NCI-H748 (cell line): ENCODE results near the gene CSTB.
"Not testable (repeated sequence)": the region's sequence is repeated elsewhere in the genome, so short reads cannot be mapped to it uniquely, and the experiment has no call there.

Source experiments
- DNase-seq: peaks from one replicate; lab custom pipeline; 2025; ENCODE audit not compliant: unreplicated experiment; lab: John Stamatoyannopoulos, UW

Gene CSTB, protein sequence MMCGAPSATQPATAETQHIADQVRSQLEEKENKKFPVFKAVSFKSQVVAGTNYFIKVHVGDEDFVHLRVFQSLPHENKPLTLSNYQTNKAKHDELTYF

DNA sequence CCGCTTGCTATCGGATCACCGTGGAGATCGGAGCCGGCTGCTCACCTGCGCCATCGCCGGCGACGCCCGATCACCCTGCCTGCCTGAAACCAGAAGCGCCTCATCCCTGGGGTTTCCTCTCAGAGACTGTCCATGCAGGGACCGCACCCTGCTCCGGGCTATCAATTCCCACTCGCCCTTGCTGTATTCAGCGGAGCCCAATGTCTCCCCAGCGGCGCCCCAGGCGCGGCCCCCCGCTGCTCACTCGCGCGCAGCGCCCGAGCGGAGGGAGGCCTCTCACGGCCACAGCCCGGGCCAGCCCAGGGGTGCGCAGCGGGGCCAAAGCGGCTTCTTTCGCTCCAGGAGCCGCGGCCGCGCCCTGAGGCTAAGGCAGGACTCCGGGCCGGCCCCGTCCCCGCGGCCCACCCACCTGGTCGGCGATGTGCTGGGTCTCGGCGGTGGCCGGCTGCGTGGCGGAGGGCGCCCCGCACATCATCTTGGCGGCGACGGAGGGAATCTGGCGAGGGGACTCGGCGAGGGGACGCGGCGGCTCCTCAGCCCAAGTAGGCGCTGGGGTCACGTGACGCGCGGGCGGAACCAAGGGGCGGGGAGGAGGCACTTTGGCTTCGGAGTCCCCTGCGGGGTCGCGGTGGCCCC, at the start of gene CSTB:
Gene CSTB (minus strand): TSS at position 514 of the 636 bp plus-strand sequence. CDS start 39 bp downstream, at position 475.
- DNase-seq, result peak; percentile 77

DNA sequence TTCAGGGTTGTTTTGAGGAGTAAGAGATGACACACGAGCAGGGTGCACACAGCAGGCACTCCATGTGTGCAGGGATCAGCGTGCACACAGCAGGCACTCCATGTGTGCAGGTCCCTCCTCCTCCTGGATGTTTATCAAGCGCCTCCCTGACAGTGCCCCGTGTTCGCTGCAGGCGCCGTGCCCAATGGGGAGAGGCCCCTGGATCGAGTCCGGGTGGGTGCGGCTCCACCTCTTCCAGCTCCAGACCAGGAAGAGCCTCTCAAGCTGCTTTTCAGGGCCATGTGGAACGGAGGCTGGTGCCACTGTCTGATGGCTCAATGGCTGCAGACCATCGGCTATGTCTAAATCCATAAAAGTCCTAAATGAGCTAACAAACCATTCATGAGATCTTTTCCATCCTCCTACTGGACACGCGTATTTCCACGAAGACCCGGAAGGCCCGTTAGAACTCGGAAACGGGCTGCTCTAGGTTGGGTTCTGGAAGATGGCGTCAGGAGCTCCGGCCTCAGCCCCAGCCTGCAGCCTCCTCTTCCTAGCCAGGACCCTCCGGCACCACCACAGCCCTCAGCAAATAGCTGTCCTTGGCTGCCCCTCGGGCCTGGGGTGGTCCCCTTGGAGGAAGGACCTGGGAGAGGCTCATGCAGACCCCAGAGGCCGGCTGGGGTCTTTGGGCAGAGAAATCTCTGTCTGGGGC, 49.3 kb upstream of the CSTB start:
- DNase-seq, result no peak

DNA sequence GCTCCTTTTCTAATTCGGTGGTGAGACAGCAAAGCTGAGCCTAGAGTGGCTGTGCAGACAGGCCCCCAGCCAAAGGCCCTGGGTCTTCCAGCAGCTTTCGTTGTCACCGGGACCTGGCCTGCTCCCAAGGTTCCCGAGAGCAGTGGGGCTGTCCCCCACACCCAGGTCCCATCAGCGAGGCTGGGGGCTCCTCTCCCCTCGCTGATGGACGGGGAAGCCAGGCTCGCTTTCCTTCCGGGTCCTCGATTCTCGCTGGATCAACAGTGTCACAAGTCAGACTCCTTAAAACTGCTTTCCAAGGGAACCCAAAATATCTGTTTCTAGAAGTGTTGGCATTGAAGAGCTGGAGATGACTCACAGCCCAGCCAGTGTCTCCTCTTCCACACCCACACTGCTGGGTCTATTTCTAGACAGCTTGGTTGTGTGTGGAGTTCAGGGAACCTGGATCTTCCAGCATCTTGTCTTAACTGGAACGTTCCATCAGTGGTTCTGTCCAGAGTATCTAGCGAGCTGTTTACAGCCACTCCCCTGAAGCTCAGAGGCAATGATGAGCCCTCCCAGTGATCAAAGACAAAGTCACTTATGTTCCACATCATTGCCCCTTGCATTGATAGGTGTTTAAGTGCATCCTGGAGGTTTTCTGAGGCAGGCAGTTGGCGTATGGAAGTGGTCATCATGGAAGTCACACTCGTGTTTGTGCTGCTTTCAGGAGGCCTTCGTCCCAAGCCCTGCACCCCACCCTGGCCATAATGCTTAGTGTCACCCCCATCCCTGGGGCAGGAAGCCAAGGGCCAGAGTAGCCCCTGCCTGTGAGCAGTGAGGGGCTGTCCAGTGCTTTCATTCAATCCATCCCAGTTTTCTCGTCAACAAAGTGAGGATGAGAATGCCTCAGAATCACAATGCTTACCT, 48.5 kb upstream of the CSTB start:
- DNase-seq, result no peak

DNA sequence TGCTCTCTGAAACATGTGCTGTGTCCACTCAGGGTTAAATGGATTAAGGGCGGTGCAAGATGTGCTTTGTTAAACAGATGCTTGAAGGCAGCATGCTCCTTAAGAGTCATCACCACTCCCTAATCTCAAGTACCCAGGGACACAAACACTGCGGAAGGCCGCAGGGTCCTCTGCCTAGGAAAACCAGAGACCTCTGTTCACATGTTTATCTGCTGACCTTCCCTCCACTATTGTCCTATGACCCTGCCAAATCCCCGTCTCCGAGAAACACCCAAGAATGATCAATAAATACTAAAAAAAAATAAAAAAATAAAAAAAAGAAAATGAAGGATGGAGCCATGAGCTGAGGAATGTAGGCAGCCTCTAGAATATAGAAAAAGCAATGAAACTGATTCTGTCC, 46.6 kb upstream of the CSTB start:
- not testable (repeated sequence) for DNase-seq

DNA sequence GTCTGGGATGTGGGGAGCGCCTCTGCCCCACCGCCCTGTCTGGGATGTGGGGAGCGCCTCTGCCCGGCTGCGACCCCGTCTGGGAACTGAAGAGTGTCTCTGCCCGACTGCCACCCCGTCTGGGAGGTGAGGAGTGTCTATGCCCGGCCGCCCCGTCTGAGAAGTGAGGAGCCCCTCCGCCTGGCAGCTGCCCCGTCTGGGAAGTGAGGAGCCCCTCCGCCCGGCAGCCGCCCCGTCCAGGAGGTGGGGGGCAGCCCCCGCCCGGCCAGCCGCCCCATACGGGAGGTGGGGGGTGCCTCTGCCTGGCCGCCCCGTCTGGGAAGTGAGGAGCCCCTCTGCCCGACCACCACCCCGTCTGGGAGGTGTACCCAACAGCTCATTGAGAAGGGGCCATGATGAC, 46.1 kb upstream of the CSTB start:
- not testable (repeated sequence) for DNase-seq

DNA sequence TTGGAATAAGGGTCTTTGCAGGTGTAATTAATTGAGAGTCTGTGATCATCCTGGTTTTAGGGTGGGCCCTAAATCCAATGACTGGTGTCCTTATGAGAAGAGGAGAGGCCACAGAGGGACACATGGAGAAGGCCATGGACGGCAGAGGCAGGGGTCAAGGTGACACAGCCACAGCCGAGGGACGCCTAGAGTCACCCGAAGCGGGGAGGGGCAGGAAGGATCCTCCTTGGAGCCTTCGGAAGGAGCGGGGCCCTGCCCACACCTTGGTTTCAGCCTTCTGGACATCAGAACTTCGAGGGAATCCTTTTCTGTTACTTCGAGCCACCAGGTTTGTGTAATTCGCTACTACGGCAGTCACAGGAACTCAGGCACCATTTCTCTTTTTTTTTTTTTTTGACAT, 44.4 kb upstream of the CSTB start:
- no peak for DNase-seq

DNA sequence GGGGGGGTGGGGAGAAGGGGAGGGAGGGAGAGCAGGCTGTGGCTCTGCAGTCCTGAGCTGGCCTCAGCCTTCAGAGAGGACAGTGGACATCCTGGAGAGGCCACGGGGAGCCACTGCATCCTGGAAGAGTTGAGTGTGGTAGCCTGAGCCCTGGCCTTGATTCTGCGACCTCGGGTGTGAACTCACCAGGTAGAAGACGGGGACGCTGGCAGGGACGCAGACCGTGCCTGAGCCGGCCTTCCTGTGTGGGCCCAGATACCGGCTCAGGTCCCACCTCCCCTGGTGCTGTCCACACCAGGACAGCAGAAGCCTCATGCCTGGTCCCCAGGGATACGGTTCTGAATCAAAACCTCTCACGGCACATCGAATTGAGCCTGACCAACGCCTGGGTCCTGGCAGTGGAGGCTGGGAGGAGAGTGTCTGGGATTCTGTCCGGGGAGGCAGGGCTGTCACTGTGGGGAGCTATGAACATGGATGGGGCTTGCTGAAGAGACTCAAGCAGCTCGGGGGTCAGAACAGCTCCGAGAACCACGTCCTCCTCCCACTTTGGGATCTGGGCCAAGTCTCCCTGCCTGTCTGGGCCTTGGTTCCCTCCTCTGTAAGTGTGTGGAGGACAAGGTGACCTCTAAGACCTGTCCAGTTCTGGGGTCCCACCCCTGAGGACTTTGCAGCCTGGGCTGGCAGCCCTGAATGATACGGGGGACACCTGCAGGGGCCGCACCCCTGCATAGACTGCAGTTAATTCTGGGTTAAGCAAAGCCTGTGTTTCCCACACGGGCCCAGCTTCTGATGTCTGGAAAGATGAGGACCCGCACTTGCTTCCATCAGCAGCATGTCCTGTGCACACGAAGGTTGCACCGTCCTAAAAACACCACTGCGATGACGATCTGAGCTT, 43.6 kb upstream of the CSTB start:
- no peak for DNase-seq

DNA sequence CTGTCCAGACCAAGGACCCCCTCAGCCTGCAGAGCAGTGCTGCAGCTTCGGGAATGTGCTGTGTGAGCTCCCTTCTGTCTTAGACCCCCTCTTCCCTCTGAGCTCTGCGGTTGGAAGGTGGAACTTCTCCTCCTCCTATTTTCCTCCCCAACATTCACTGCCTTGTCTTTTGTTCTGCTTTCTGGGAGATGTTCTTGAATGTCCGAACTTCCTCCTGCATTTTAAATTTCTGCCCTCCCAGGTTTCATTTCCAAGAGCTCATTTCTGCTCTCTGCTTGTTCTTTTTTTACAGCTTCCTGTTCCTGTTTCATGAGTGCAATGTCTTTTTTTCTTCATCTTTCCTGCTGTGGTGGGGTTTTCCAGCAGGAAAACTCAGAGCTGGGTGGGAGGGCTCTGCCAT, 42.6 kb upstream of the CSTB start:
- no peak for DNase-seq

DNA sequence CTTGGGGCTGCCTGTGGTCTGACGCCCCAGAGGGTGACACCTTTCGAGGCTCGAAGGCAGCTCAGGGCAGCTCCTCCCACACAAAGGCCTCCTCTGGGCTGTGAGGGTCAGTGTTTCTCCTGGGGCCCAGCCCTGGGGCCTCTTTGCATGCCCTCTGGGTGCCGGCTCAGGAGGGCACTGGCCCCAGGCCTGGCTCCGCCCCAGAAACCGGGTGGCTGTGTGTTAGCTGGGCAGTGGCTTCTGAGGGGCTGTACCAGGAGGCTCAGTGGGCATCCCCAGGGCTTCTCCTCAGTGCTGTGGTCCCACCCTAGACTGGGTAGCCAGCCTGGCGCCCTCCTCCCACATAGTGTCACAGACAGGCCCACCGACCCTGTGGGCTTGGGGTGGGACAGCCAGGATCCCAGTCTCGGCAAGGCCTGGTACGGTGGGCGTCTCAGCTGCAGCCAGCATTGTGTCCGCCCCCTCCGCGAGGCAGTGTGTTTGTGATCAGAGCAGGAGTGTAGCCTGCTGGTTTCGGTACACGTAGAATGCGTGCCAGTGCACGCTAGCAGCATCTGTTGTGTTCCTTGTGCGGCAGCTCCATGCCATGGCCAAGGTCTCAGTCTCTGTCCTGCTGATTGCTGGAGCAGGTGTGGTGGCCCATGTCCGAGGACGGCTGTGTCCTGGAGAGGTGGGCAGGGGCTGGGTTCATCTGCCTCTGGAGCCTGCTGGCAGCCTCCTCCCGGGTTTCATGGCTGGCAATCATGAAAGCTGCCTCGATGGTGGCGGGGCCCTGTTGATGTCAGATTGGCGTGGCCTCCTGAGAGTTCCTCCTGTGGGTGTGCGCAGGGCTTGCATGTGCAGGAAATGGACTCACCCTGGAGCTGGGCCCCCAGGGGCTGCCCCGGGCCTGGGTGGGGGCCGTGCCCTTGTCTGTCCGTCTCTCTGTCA, 41.3 kb upstream of the CSTB start:
- DNase-seq, result no peak

DNA sequence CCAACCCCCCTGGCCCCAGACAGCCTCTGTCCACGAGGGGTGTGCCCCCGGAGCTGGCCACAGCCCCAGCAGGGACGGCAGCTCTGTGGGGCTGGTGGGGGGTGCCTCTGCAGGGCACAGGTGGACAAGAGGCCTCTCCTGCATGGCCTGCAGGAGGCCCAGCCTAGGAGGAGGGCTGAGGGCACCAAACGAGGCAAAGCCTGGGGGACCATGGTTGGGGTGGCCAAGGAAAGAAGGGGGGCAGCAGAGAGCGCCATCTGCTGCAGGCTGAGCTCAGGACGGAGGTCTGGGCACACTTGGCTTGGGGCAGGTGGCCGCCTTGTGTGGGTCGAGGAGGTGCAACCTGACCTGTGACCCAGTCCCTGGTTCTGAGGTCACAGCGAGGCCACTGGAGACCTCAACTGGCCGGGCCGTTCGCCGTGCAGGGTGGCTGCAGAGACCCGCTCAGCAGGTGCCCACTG, 40.5 kb upstream of the CSTB start:
- no peak for DNase-seq

DNA sequence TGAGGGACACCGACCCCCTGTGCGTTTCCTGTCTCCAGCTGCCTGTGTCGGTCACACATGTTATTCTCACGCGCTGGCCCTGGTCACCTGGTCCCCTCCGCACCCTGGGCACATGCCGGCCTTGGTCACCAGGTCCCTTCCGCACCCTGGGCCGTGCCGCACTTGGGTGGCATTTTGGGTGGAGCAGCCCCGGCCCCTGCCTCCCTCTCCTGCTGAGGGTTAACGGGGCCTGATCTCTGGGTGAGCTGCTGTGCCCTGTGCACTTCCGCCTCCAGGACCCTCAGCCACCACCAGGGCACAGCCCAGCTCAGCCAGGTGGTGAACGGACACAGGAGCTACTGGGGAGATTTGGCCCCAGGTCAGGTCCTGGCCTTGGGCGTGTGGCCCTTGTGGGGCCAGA, 39.9 kb upstream of the CSTB start:
- no peak for DNase-seq

DNA sequence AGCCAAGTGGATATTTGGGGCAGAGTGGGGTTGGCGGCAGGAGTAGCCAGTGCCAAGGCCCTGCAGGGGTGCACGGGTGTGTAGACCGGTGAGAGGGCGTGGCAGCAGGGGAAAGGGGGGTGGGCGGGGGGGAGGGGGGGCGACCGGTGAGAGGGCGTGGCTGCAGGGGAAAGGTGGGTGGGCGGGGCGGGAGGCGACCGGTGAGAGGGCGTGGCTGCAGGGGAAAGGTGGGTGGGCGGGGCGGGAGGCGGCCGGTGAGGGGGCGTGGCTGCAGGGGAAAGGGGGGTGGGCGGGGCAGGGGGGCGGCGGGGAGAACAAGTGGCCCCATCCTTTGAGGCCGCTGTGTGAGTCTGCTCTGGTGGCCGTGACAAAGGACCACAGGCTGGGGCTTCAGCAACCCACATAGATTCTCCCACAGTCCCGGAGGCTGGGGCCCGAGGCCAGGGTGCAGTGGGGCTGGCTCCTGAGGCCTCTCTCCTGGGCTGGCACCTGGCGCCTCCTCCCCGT, 39.1 kb upstream of the CSTB start:
- DNase-seq, result peak; percentile 77

DNA sequence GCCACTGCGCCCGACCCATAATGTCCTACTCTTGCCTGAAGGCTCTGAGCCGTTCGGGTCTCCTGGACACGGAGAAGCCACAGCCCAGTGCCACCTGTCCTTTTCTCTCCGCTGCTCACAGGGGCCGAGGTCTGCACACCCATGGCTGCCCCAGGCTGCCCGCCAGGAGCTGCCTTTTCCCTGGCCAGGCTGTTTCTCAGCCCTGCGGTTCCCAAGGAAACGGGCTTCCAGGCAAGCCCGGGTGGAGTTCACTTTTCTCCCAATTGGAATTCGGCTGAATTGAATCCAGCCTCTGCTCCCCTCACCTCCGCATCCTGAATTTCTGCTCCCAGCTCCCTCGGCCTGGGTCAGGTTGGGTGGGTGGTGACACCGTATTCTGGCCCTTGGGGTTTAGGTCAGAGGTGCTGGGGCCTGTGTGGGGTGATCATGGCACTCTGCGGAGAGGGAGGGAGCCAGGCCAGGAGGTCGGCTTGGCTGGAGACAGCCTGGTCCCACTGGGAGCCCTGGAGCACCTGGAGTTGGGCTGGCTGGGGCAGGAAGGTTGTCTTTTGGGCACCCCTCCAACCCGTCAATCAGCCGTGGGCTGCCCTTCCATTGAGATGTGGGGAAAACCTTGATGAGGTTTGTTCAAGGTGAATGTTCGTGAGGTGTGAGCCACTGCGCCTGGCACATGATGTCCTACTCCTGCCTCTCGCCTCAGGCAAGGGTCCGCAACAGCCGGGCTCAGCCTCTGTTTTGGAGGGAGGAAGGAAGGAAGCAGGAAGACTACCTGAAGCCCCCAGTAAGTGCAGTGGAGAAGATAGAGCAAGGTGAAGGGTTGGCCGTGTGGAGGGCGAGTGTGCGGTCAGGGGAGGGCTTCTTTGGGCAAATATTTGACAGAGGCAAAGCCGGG, 38.4 kb upstream of the CSTB start:
- peak; percentile 24 for DNase-seq

DNA sequence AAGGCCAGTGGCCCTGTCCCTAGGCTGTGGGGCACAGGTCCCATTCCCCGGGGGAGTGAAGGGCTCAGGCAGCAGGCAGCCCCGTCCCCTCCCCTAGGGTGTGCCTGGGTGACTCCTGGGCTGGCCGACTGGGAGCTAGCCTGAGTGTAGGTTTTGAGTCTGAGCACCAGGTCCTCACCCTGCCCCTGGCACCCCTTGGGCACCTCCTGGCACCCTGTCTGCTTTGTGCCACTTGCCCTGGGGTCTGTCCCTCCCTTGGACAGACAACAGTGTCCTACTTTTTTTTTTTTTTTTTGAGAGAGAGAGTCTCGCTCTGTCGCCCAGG, 37.5 kb upstream of the CSTB start:
- DNase-seq, result no peak

DNA sequence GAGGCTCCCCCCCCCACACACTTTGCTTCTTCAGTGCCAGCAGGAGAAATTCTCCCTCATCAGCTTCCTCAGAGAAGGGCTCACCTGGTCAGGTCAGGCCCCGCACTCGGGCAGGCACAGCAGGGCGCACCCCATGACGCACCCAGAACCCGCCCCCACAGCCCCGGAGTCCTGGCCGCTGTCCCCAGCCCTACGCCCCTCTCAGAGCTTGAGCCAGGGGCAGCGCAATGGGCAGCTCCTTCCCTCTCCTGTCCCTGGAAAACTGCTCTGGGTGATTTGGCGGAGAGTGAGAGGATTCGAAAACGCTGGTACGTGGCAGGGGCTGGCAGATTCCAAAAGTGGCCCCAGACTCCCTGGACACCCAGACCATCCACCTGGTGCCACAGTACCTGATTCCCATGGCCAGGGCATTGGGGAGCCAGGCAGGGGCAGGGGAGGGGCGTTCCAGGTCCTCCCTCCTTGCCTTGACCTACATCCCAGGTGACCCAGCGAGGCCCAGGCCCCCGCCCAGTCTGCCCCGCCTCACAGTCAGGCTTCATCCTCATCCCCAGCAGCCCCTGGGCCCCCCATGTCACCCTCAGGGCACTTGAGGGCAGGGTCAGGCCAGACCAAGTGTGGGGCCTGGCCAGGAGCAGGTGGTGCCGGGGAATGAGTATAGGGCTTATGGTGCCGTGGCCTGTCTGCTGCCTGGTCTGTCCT, 37.0 kb upstream of the CSTB start:
- DNase-seq, result no peak

DNA sequence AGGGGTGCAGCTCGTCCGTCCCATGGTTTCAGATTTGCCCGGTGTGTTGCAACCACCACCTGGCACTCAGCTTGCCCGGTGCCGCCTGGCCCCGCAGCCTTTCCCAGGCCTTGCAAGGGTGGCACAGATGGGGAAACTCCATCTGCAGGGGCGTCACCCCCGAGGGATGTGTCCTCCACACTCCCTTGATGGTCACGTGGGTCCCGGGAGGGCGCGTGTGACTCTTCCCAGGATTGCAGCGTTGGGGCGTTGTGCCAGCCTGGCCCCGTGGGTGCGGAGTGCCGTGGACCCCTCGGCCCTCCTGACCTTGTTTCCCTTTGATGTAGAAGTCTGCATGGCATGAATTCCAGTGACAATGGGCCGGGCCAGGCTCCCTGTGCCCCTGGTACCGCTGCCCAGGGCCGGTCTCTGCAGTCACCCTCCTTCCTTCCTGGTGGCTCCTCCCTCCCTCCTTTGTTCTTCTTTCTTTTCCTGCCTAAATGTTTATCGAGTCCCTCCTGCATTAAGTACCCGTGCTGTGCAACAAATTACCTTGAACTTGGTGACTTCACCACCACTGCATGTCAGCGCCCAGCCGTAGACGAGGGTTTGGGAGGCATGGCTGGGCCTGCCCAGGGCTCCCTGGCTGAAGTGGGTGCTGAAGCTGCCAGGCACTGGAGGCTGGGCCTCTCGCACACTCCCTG, 36.2 kb upstream of the CSTB start:
- DNase-seq, result peak; percentile 53
